Astrocyte (in vitro differentiated cells and primary cell): ENCODE measurements around the gene PLXDC2.

Source experiments
- CTCF ChIP-seq: IDR thresholded peaks from 2 replicates; pipeline ENCODE4 v1.5.1; 2011; ENCODE audit warnings: low read depth, mild to moderate bottlenecking, inconsistent platforms, low read length, moderate library complexity; ENCODE audit not compliant: insufficient read depth
- EZH2 ChIP-seq: IDR thresholded peaks from 2 replicates; pipeline ENCODE4 v1.6.1; 2012; ENCODE audit warnings: mild to moderate bottlenecking, low read length, inconsistent platforms; ENCODE audit not compliant: insufficient read depth

DNA sequence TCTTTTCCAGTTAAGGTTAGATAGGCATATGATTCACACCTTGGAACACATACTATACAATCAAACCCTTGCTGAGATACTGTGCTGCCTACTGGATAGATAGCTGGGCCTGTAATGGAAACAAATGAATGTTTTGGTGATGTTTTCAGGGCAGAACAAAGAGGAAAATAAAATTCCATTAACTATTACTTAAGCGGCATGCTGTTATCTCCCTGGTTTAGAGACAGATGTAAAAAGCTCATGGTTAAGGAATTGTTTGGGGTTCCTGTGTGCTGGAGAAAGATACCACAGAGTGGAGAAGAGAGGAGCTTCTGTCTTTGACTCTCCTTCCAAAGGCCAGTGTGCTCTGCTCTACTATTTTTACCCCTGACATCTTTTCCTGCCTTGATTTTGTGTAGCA, 341.1 kb downstream of the PLXDC2 start:
- TF ChIP-seq EZH2 (no peak), CTCF (no peak)
